ENCODE results near the gene ARHGAP22. TPM values are rescaled to one million over a fixed set of nuclear protein-coding genes. Genes with fewer than 3 reads are reported as not detected.

Gene ARHGAP22
- total RNA-seq, 1 donor from 2014 or later: 3.5 TPM

GRCh38 chr10:48526011-48526821 is 78.7 kb downstream of the ARHGAP22 start:
- intact Hi-C loops (cut with DNase I): no loop called here
- ATAC-seq (no peak), DNase-seq (ENCODE audit: missing footprints) (no peak)

- intact Hi-C loops (cut with DNase I): no loop called here
- DNase-seq (ENCODE audit: missing footprints): no peak
- no peak for ATAC-seq
Measured at GRCh38 chr10:48525113-48525512, 79.8 kb downstream of the ARHGAP22 start.

- DNase-seq (ENCODE audit: missing footprints): no peak
- peak; percentile 2 for ATAC-seq
- intact Hi-C loops (cut with DNase I): no loop called here
Measured at GRCh38 chr10:48523820-48524758, 80.8 kb downstream of the ARHGAP22 start.

GRCh38 chr10:48523212-48523819 is 81.6 kb downstream of the ARHGAP22 start:
- ATAC-seq (peak; percentile 68), DNase-seq (ENCODE audit: missing footprints) (no peak)
- intact Hi-C loops (cut with DNase I): no loop called here

- intact Hi-C loops (cut with DNase I): no loop called here
- no peak for DNase-seq (ENCODE audit: missing footprints)
- no peak for ATAC-seq
Measured at GRCh38 chr10:48522011-48522765, 82.7 kb downstream of the ARHGAP22 start.

- no peak for ATAC-seq
- intact Hi-C loops (cut with DNase I): no loop called here
- no peak for DNase-seq (ENCODE audit: missing footprints)
Measured at GRCh38 chr10:48520594-48520993, 84.3 kb downstream of the ARHGAP22 start.

- no peak for DNase-seq (ENCODE audit: missing footprints)
- ATAC-seq: no peak
- intact Hi-C loops (cut with DNase I): no loop called here
Measured at GRCh38 chr10:48520184-48520506, 84.7 kb downstream of the ARHGAP22 start.

GRCh38 chr10:48519481-48520183 is 85.2 kb downstream of the ARHGAP22 start:
- ATAC-seq: no peak
- no peak for DNase-seq (ENCODE audit: missing footprints)
- intact Hi-C loops (cut with DNase I): no loop called here

GRCh38 chr10:48518986-48519385 is 85.9 kb downstream of the ARHGAP22 start:
- intact Hi-C loops (cut with DNase I): no loop called here
- ATAC-seq (no peak), DNase-seq (ENCODE audit: missing footprints) (no peak)

GRCh38 chr10:48517911-48518811 is 86.7 kb downstream of the ARHGAP22 start:
- intact Hi-C loops (cut with DNase I): no loop called here
- ATAC-seq (no peak), DNase-seq (ENCODE audit: missing footprints) (no peak)

GRCh38 chr10:48517482-48517881 is 87.4 kb downstream of the ARHGAP22 start:
- ATAC-seq (no peak), DNase-seq (ENCODE audit: missing footprints) (no peak)
- intact Hi-C loops (cut with DNase I): no loop called here

GRCh38 chr10:48516911-48517310 is 88.0 kb downstream of the ARHGAP22 start:
- intact Hi-C loops (cut with DNase I): no loop called here
- no peak for DNase-seq (ENCODE audit: missing footprints)
- no peak for ATAC-seq

- intact Hi-C loops (cut with DNase I): no loop called here
- no peak for DNase-seq (ENCODE audit: missing footprints)
- ATAC-seq: no peak
Measured at GRCh38 chr10:48514916-48515315, 90.0 kb downstream of the ARHGAP22 start.

GRCh38 chr10:48514255-48514654 is 90.6 kb downstream of the ARHGAP22 start:
- DNase-seq (ENCODE audit: missing footprints) (no peak), ATAC-seq (no peak)
- intact Hi-C loops (cut with DNase I): no loop called here

GRCh38 chr10:48512861-48513260 is 92.0 kb downstream of the ARHGAP22 start:
- DNase-seq (ENCODE audit: missing footprints) (no peak), ATAC-seq (no peak)
- intact Hi-C loops (cut with DNase I): no loop called here

GRCh38 chr10:48511875-48512231 is 93.0 kb downstream of the ARHGAP22 start:
- intact Hi-C loops (cut with DNase I): no loop called here
- DNase-seq (ENCODE audit: missing footprints): no peak

GRCh38 chr10:48511066-48511874 is 93.6 kb downstream of the ARHGAP22 start:
- DNase-seq (ENCODE audit: missing footprints) (no peak), ATAC-seq (no peak)
- intact Hi-C loops (cut with DNase I): no loop called here

More at GRCh38 chr10:48511875-48512231, 93.0 kb downstream of the ARHGAP22 start:
- peak; percentile 37 for ATAC-seq
